Measurements from ENCODE around the gene ZSWIM7.

DNA sequence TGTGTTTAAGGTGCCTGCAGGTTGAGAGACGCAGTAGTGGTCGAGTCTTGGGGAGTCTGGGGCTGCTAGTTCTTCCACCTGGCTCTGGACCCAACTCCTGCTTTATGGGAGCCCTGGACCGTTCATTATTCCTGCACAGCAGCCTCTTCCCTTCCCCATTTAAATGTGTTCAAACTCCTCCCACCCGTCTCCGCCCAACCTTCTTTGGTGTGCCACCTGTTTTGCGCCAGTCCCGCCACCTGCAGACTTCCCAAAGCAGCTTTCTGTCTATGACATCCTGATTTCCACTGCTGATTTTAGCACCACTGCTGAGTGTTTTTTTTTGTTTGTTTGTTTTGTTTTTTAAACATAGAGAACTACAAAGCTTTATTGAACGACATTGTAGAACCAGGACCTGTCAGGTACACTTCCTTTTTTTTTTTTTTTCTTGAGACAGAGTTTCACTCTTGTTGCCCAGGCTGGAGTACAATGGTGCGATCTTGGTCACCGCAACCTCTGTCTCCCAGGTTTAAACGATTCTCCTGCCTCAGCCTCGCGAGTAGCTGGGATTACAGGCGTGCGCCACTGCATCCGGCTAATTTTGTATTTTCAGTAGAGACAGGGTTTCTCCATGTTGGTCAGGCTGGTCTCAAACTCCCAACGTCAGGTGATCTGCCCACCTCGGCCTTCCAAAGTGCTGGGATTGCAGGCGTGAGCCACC lies 41.7 kb downstream of the ZSWIM7 start:
- TF ChIP-seq, protein P1, sequence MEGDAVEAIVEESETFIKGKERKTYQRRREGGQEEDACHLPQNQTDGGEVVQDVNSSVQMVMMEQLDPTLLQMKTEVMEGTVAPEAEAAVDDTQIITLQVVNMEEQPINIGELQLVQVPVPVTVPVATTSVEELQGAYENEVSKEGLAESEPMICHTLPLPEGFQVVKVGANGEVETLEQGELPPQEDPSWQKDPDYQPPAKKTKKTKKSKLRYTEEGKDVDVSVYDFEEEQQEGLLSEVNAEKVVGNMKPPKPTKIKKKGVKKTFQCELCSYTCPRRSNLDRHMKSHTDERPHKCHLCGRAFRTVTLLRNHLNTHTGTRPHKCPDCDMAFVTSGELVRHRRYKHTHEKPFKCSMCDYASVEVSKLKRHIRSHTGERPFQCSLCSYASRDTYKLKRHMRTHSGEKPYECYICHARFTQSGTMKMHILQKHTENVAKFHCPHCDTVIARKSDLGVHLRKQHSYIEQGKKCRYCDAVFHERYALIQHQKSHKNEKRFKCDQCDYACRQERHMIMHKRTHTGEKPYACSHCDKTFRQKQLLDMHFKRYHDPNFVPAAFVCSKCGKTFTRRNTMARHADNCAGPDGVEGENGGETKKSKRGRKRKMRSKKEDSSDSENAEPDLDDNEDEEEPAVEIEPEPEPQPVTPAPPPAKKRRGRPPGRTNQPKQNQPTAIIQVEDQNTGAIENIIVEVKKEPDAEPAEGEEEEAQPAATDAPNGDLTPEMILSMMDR (conservative IDR thresholded peaks at IDR 0.05; ENCODE audit: low read depth, low read length): no peak
- no peak for TF ChIP-seq EZH2 (IDR thresholded peaks at IDR 0.05; ENCODE audit: borderline replicate concordance, low read depth, low read length, poor library complexity, severe bottlenecking)

All from A673 (cell line).